ENCODE measurements around the gene POLK.

- TF ChIP-seq POLR2A (IDR thresholded peaks at IDR 0.05; ENCODE audit: low read length) = no peak
- no peak for TF ChIP-seq GATA1 (IDR thresholded peaks at IDR 0.05; ENCODE audit: low read depth, low read length)
Measured at GRCh38 chr5:75469017-75469416, 42.7 kb upstream of the POLK start.
